ENCODE results near the gene GDPD4. TPM values are rescaled to one million over a fixed set of nuclear protein-coding genes. Genes with fewer than 3 reads are reported as not detected.

The GDPD4 gene
- total RNA-seq, 1 experiment from 2014 or later = not detected

DNA sequence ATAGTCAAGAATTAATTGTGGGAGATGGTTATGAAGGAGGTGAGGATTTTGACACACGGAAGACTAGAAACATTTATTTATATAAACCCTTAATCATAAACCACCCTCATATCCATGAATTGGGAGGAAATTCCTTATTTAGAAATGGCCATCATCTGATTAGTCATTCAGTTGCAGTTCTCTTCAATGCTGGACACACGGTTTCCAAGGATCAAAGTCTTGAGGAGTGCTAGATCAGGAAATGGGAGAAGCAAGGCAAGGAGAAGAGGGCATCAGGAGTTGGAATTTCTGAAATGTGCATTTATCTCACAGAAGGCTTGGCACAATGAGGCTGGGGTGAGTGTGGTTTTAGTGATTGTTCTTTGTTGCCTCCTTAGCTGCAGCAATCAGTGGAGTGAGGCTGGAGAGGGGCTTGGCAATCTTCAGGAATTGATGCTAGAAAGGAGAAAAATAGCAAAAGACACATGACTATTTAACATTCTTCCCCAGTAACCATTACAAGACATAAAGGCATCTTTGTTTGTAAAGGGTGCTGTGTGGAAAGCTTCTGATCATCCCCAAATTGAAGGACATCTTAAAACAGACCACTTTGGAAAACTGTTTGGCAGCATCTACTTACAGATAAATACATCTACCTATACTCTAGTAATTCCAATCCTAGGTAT is 21.6 kb upstream of the GDPD4 start:
- H3K4me3 Mint-ChIP-seq (ENCODE audit: low read depth, unreplicated experiment) = no peak overlapping the region

DNA sequence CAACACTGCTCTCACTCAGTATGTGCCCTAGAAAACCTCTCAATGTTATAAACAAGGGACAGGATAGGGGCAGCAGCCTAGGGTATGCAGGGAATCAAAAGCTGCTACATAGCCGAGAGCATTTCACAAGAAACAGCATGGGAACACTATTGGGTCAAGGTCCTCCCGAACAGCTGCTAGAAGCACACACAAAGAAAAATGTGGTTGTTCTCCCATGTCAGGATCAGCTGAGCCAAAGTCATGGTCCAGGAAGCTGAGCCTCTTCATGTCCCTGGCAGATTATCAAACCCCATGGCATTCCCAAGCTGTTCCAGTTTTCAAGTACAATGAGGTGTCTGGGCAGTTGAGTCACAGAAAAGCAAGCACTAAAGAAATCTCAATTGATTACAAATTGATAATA is 21.0 kb upstream of the GDPD4 start:
- TF ChIP-seq, protein P1, sequence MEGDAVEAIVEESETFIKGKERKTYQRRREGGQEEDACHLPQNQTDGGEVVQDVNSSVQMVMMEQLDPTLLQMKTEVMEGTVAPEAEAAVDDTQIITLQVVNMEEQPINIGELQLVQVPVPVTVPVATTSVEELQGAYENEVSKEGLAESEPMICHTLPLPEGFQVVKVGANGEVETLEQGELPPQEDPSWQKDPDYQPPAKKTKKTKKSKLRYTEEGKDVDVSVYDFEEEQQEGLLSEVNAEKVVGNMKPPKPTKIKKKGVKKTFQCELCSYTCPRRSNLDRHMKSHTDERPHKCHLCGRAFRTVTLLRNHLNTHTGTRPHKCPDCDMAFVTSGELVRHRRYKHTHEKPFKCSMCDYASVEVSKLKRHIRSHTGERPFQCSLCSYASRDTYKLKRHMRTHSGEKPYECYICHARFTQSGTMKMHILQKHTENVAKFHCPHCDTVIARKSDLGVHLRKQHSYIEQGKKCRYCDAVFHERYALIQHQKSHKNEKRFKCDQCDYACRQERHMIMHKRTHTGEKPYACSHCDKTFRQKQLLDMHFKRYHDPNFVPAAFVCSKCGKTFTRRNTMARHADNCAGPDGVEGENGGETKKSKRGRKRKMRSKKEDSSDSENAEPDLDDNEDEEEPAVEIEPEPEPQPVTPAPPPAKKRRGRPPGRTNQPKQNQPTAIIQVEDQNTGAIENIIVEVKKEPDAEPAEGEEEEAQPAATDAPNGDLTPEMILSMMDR (IDR thresholded peaks at IDR 0.05; ENCODE audit: unreplicated experiment) = no peak
- H3K27ac Mint-ChIP-seq (ENCODE audit: unreplicated experiment) = no peak overlapping the region
- H3K36me3 Mint-ChIP-seq (ENCODE audit: insufficient read depth, unreplicated experiment) = no peaks in the 10 kb centered on the region
- peaks cover 2% of the 10 kb centered on the region for H3K9me3 Mint-ChIP-seq (ENCODE audit: low read depth, unreplicated experiment)
- no peak overlapping the region for H3K4me3 Mint-ChIP-seq (ENCODE audit: low read depth, unreplicated experiment)
- H3K4me1 Mint-ChIP-seq (ENCODE audit: low read depth, unreplicated experiment) = peaks cover 8% of the 10 kb centered on the region
- TSS peak; percentile 18 for BruUV-seq (replicated peaks)
- no peaks in the 10 kb centered on the region for H3K27me3 Mint-ChIP-seq (ENCODE audit: unreplicated experiment)
- no peak for DNase-seq
- CTCF ChIA-PET = no interaction called here
- intact Hi-C loops (cut with micrococcal nuclease; ENCODE audit: unreplicated experiment) = no loop called here

More for the DNA sequence above, 21.6 kb upstream of the GDPD4 start:
- DNase-seq = no peak
- CTCF ChIA-PET = no interaction called here
- Mint-ChIP-seq H3K36me3 (ENCODE audit: insufficient read depth, unreplicated experiment) (no peaks in the 10 kb centered on the region), H3K4me1 (ENCODE audit: low read depth, unreplicated experiment) (peaks cover 8% of the 10 kb centered on the region), H3K27me3 (ENCODE audit: unreplicated experiment) (no peaks in the 10 kb centered on the region), H3K9me3 (ENCODE audit: low read depth, unreplicated experiment) (peaks cover 2% of the 10 kb centered on the region), H3K27ac (ENCODE audit: unreplicated experiment) (no peak overlapping the region)
- TF ChIP-seq, protein P1 (IDR thresholded peaks at IDR 0.05; ENCODE audit: unreplicated experiment) = no peak
- no TSS peak for BruUV-seq (replicated peaks)
- intact Hi-C loops (cut with micrococcal nuclease; ENCODE audit: unreplicated experiment) = no loop called here

DNA sequence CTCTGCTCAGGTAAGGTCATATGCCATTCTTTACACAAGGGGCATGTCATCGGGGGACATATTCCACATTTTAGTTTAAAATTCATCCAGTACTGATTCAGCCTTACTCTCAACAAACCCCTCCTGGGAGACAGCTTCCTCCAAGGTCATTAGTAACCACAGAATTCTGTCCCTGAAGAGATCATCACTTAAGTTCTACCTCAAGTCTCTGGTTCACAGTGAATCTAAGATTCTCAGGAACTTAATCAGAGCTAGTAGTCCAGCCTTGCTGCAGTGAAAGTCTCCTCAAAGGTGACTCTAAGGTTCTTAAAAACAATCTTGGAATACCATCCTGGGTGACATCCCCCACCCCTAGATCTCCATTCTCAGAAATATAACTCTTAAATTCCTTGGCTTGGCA is 18.9 kb upstream of the GDPD4 start:
- TF ChIP-seq, protein P1 (IDR thresholded peaks at IDR 0.05; ENCODE audit: unreplicated experiment) = no peak
- Mint-ChIP-seq H3K9me3 (ENCODE audit: low read depth, unreplicated experiment) (no peaks in the 10 kb centered on the region), H3K4me3 (ENCODE audit: low read depth, unreplicated experiment) (no peak overlapping the region), H3K4me1 (ENCODE audit: low read depth, unreplicated experiment) (peaks cover 8% of the 10 kb centered on the region), H3K36me3 (ENCODE audit: insufficient read depth, unreplicated experiment) (no peaks in the 10 kb centered on the region), H3K27ac (ENCODE audit: unreplicated experiment) (no peak overlapping the region), H3K27me3 (ENCODE audit: unreplicated experiment) (no peaks in the 10 kb centered on the region)
- intact Hi-C loops (cut with micrococcal nuclease; ENCODE audit: unreplicated experiment) = no loop called here
- CTCF ChIA-PET = no interaction called here
- no TSS peak for BruUV-seq (replicated peaks)
- no peak for DNase-seq

DNA sequence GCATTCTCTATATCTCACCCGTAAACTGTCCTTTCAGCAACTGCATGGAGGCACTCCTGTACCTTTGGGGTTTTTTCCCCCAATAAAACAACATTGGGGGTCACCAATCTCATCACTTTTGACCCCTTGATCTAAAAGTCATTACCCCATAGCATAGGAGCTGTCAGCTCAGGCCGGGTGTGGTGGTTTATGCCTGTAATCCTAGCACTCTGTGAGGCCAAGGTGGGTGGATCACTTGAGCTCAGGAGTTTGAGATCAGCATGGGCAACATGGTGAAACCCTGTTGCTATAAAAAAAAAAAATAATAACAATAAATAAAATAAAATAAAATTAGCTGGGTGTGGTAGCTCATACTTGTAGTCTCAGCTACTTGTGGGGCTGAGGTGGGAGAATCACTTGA is 17.1 kb upstream of the GDPD4 start:
- Mint-ChIP-seq H3K4me3 (ENCODE audit: low read depth, unreplicated experiment) (no peak overlapping the region), H3K27ac (ENCODE audit: unreplicated experiment) (no peak overlapping the region), H3K27me3 (ENCODE audit: unreplicated experiment) (no peaks in the 10 kb centered on the region), H3K9me3 (ENCODE audit: low read depth, unreplicated experiment) (no peaks in the 10 kb centered on the region), H3K4me1 (ENCODE audit: low read depth, unreplicated experiment) (no peaks in the 10 kb centered on the region), H3K36me3 (ENCODE audit: insufficient read depth, unreplicated experiment) (no peaks in the 10 kb centered on the region)
- BruUV-seq (replicated peaks) = no TSS peak
- DNase-seq = no peak
- TF ChIP-seq, protein P1 (IDR thresholded peaks at IDR 0.05; ENCODE audit: unreplicated experiment) = no peak
- intact Hi-C loops (cut with micrococcal nuclease; ENCODE audit: unreplicated experiment) = no loop called here
- CTCF ChIA-PET = no interaction called here
